ENCODE results near the gene SPAG7.
"Not testable (repeated sequence)": the region's sequence is repeated elsewhere in the genome, so short reads cannot be mapped to it uniquely, and the experiment has no call there.

The SPAG7 gene

DNA sequence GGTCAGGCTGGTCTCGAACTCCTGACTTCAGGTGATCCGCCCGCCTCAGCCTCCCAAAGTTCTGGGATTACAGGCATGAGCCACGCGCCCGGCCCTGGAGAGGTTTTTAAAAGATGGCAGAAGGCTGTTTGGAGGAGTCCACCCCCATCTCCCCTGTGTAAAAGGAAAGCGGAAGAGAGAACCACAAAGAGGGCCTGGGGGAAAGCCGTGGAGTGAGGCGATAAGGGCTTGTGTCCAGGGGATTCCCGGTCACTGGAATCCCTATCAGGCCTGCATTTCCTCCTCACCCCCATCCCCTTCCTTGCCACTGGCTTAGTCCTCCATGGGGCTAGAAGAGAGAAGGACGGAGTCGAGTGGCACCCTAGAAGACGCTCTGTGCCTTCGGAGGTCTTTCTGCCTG lies 35.7 kb downstream of the SPAG7 start, which contains the start of gene GP1BA:
Gene GP1BA (plus strand): TSS at position 315 of the 400 bp plus-strand sequence. CDS start 328 bp downstream, outside the sequence.
- Histone ChIP-seq H3K9me2 (replicated peaks; ENCODE audit: control insufficient read depth, low read length) (no peaks in the 10 kb centered on the region), H3F3A (ENCODE audit: control insufficient read depth, insufficient read depth) (no peaks in the 10 kb centered on the region), H3K4me1 (ENCODE audit: control insufficient read depth, low read length) (peaks cover 11% of the 10 kb centered on the region), H3K27ac (ENCODE audit: low read depth, low read length) (no peak within 1 kb of the TSS), H3K27me3 (ENCODE audit: control insufficient read depth, low read length) (no peaks in the 10 kb centered on the region), H3K36me3 (ENCODE audit: control insufficient read depth, low read length) (peaks cover 17% of the 10 kb centered on the region), H3K4me2 (ENCODE audit: low read length) (no peak within 1 kb of the TSS), H3K9me3 (ENCODE audit: control insufficient read depth, insufficient read depth, low read length) (no peaks in the 10 kb centered on the region), H3K79me2 (ENCODE audit: control insufficient read depth, low read length) (no peaks in the 10 kb centered on the region), H4K20me1 (ENCODE audit: control insufficient read depth, insufficient read depth, low read depth, low read length) (no peaks in the 10 kb centered on the region; the same call in 1 of the 2 replicates), H3K4me3 (ENCODE audit: low read length) (no peak within 1 kb of the TSS)
- TF ChIP-seq, protein P1, sequence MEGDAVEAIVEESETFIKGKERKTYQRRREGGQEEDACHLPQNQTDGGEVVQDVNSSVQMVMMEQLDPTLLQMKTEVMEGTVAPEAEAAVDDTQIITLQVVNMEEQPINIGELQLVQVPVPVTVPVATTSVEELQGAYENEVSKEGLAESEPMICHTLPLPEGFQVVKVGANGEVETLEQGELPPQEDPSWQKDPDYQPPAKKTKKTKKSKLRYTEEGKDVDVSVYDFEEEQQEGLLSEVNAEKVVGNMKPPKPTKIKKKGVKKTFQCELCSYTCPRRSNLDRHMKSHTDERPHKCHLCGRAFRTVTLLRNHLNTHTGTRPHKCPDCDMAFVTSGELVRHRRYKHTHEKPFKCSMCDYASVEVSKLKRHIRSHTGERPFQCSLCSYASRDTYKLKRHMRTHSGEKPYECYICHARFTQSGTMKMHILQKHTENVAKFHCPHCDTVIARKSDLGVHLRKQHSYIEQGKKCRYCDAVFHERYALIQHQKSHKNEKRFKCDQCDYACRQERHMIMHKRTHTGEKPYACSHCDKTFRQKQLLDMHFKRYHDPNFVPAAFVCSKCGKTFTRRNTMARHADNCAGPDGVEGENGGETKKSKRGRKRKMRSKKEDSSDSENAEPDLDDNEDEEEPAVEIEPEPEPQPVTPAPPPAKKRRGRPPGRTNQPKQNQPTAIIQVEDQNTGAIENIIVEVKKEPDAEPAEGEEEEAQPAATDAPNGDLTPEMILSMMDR (IDR thresholded peaks at IDR 0.05; ENCODE audit: low read depth, low read length, poor library complexity, severe bottlenecking) = no peak
- TF ChIP-seq EZH2phosphoT487 (IDR thresholded peaks at IDR 0.05; ENCODE audit: borderline replicate concordance, low read length) = no peak

- Histone ChIP-seq H3K4me3 (ENCODE audit: low read length) (no peak overlapping the region), H3K4me2 (ENCODE audit: low read length) (no peak overlapping the region), H3K27me3 (ENCODE audit: control insufficient read depth, low read length) (no peaks in the 10 kb centered on the region), H3F3A (ENCODE audit: control insufficient read depth, insufficient read depth) (no peaks in the 10 kb centered on the region), H4K20me1 (ENCODE audit: control insufficient read depth, insufficient read depth, low read depth, low read length) (no peaks in the 10 kb centered on the region), H3K36me3 (ENCODE audit: control insufficient read depth, low read length) (no peaks in the 10 kb centered on the region), H3K27ac (ENCODE audit: low read depth, low read length) (no peak overlapping the region), H3K79me2 (ENCODE audit: control insufficient read depth, low read length) (no peaks in the 10 kb centered on the region), H3K9me3 (ENCODE audit: control insufficient read depth, insufficient read depth, low read length) (no peaks in the 10 kb centered on the region), H3K9me2 (replicated peaks; ENCODE audit: control insufficient read depth, low read length) (no peaks in the 10 kb centered on the region), H3K4me1 (ENCODE audit: control insufficient read depth, low read length) (no peaks in the 10 kb centered on the region)
- TF ChIP-seq, protein P1 (IDR thresholded peaks at IDR 0.05; ENCODE audit: low read depth, low read length, poor library complexity, severe bottlenecking) = no peak
- no peak for TF ChIP-seq EZH2phosphoT487 (IDR thresholded peaks at IDR 0.05; ENCODE audit: borderline replicate concordance, low read length)
These were observed 38.7 kb downstream of the SPAG7 start for GRCh38 chr17:4928881-4929280.

DNA sequence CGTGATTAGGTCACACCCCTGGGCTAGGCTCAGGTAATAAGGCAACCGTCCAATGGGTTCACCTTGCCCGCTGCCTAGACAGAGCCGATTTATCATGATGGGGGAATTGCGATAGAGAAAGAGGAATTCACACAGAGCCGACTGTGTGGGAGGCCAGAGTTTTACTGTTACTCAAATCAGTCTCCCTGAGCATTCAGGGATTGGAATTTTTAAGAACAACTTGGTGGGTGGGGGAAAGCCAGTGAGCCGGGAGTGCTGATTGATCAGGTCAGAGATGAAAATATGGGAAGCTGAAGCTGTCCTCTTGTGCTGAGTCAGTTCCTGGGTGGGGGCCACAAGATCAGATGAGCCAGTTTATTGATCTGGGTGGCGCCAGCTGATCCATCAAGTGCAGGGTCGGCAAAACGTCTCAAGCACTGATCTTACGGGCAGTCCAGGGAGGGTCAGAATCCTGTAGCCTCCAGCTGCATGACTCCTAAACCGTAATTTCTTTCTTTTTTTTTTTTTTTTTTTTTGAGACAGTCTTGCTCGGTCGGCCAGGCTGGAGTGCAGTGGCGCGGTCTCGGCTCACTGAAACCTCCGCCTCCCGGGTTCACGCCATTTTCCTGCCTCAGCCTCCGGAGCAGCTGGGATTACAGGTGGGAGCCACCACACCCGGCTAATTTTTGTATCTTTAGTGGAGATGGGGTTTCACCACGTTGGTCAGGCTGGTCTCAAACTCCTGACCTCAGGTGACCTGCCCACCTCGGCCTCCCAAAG lies 40.9 kb downstream of the SPAG7 start:
- H3K9me2 ChIP-seq (replicated peaks; ENCODE audit: control insufficient read depth, low read length); H4K20me1 ChIP-seq (ENCODE audit: control insufficient read depth, insufficient read depth, low read depth, low read length); H3K4me3 ChIP-seq (ENCODE audit: low read length); H3K27ac ChIP-seq (ENCODE audit: low read depth, low read length); H3K9me3 ChIP-seq (ENCODE audit: control insufficient read depth, insufficient read depth, low read length); H3K79me2 ChIP-seq (ENCODE audit: control insufficient read depth, low read length); H3K4me2 ChIP-seq (ENCODE audit: low read length); H3K4me1 ChIP-seq (ENCODE audit: control insufficient read depth, low read length); H3K36me3 ChIP-seq (ENCODE audit: control insufficient read depth, low read length); H3K27me3 ChIP-seq (ENCODE audit: control insufficient read depth, low read length); H3F3A ChIP-seq (ENCODE audit: control insufficient read depth, insufficient read depth): not testable (repeated sequence)

DNA sequence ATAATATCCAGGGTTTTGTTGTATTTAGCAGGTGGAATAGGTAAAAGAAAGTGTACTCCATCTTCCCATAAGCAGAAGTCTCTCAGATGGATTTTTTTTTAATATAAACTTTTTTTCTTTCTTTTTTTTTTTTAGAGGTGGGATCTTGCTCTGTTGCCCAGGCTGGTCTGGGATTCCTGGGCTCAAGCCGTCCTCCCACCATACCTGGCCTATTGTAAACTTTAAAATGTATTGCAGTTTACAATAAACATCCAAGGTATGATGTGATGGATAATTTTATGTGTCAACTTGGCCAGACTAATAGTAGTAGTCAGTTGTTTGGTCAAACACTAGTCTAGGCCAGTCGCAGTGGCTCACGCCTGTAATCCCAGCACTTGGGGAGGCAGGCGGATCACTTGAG lies 46.3 kb downstream of the SPAG7 start:
- H3K9me3 ChIP-seq (ENCODE audit: control insufficient read depth, insufficient read depth, low read length) = no peaks in the 10 kb centered on the region
- no peaks in the 10 kb centered on the region for H3K9me2 ChIP-seq (replicated peaks; ENCODE audit: control insufficient read depth, low read length)
- no peak overlapping the region for H3K27ac ChIP-seq (ENCODE audit: low read depth, low read length)
- H4K20me1 ChIP-seq (ENCODE audit: control insufficient read depth, insufficient read depth, low read depth, low read length) = no peaks in the 10 kb centered on the region
- no peaks in the 10 kb centered on the region for H3K27me3 ChIP-seq (ENCODE audit: control insufficient read depth, low read length)
- H3K79me2 ChIP-seq (ENCODE audit: control insufficient read depth, low read length) = no peaks in the 10 kb centered on the region
- H3F3A ChIP-seq (ENCODE audit: control insufficient read depth, insufficient read depth) = no peaks in the 10 kb centered on the region
- no peaks in the 10 kb centered on the region for H3K4me1 ChIP-seq (ENCODE audit: control insufficient read depth, low read length)
- no peaks in the 10 kb centered on the region for H3K36me3 ChIP-seq (ENCODE audit: control insufficient read depth, low read length)
- no peak overlapping the region for H3K4me2 ChIP-seq (ENCODE audit: low read length)
- TF ChIP-seq, protein P1 (IDR thresholded peaks at IDR 0.05; ENCODE audit: low read depth, low read length, poor library complexity, severe bottlenecking) = no peak
- H3K4me3 ChIP-seq (ENCODE audit: low read length) = no peak overlapping the region
